Testis (tissue), 3 donors: ENCODE results near the gene CLEC2D. TPM values are rescaled to one million over a fixed set of nuclear protein-coding genes. Genes with fewer than 3 reads are reported as not detected.
"Not testable (repeated sequence)": the region's sequence is repeated elsewhere in the genome, so short reads cannot be mapped to it uniquely, and the experiment has no call there.

Experiments used
- DNase-seq: peaks from one replicate; pipeline ENCODE4 v3.0.0-alpha.2; 2019
- H3K27ac ChIP-seq, 2 donors: fragments of 200-600 bp; sonication (generic); one replicate each; pipeline ENCODE4 v1.5.1; 2019
- H3K27me3 ChIP-seq: fragments of 200-600 bp; sonication (generic); one replicate; pipeline ENCODE4 v1.5.1; 2019
- H3K36me3 ChIP-seq: fragments of 200-600 bp; sonication (generic); one replicate; pipeline ENCODE4 v1.5.1; 2017; ENCODE audit warnings: low read depth; ENCODE audit errors: missing control alignments
- H3K4me1 ChIP-seq: fragments of 200-600 bp; sonication (generic); one replicate; pipeline ENCODE4 v1.5.1; 2019
- H3K4me3 ChIP-seq, 2 donors: fragments of 200-600 bp; sonication (generic); one replicate each; pipeline ENCODE4 v1.5.1; 2017 to 2019
- H3K9me3 ChIP-seq: fragments of 200-600 bp; sonication (generic); one replicate; pipeline ENCODE4 v1.5.1; 2017
- POLR2A ChIP-seq: fragments of 450-650 bp; IDR thresholded peaks from one replicate; pipeline ENCODE4 v1.6.1; 2017; ENCODE audit warnings: antibody characterized with exemption, mild to moderate bottlenecking, moderate library complexity
- WGBS, 2 donors: methylation state at CpG; one replicate each; pipeline ENCODE4 v1.1.5; 2018; 5-methylcytosine and 5-hydroxymethylcytosine counted together
- intact Hi-C: fragments of 100-400 bp; cut with DNase I; formaldehyde crosslinking; loops from one replicate; pipeline ENCODE4 v1.15.1; 2023; ENCODE audit warnings: low total_unique reads
- polyA plus RNA-seq: library from polyadenylated mRNA; stranded (reverse); fragments of 350-450 nt; fragmentation: Illumina TruSeq; extraction: RNeasy Lipid Tissue Mini Kit (QIAGEN cat#74804); gene quantifications from one replicate; pipeline ENCODE4 v1.2.3, GENCODE V29; 2014; ENCODE audit warnings: low read depth, low replicate concordance; ENCODE audit not compliant: insufficient read depth
- total RNA-seq, 2 donors: library from RNA; depleted of rRNA; stranded (reverse); fragments of >200 nt; gene quantifications; one replicate each; pipeline ENCODE4 v1.2.3, GENCODE V29; 2016
- TF ChIP-seq, protein P1 (sequence below), 3 experiments: fragments of 450-650 bp in 2 of 3; fragments of 200-600 bp in 1 of 3; sonication (generic) in 1 of 3; IDR thresholded peaks; one replicate each; pipeline ENCODE4 v1.5.1; 2016 to 2019; ENCODE audit warnings: antibody characterized with exemption in 3 of 3, mild to moderate bottlenecking in 2 of 3, moderate library complexity in 1 of 3

The CLEC2D gene
- total and polyA plus RNA-seq, 3 donors from 2014 or later, result 25.5 to 36.3 (median 32.1) TPM

- TF ChIP-seq POLR2A, result no peak
- TF ChIP-seq, protein P1, sequence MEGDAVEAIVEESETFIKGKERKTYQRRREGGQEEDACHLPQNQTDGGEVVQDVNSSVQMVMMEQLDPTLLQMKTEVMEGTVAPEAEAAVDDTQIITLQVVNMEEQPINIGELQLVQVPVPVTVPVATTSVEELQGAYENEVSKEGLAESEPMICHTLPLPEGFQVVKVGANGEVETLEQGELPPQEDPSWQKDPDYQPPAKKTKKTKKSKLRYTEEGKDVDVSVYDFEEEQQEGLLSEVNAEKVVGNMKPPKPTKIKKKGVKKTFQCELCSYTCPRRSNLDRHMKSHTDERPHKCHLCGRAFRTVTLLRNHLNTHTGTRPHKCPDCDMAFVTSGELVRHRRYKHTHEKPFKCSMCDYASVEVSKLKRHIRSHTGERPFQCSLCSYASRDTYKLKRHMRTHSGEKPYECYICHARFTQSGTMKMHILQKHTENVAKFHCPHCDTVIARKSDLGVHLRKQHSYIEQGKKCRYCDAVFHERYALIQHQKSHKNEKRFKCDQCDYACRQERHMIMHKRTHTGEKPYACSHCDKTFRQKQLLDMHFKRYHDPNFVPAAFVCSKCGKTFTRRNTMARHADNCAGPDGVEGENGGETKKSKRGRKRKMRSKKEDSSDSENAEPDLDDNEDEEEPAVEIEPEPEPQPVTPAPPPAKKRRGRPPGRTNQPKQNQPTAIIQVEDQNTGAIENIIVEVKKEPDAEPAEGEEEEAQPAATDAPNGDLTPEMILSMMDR (IDR thresholded peaks at IDR 0.05), result no peak
- Histone ChIP-seq H3K9me3 (no peaks in the 10 kb centered on the region), H3K27ac (no peak overlapping the region), H3K4me3 (no peak overlapping the region), H3K36me3 (no peaks in the 10 kb centered on the region), H3K4me1 (peaks cover 5% of the 10 kb centered on the region), H3K27me3 (no peaks in the 10 kb centered on the region)
- intact Hi-C loops, result no loop called here
- WGBS, 2 donors, result 78 to 90% methylated on average over 2 of the region's 2 CpGs
- DNase-seq, result no peak
Observed at GRCh38 chr12:9700606-9700956, 31.1 kb downstream of the CLEC2D start.

GRCh38 chr12:9701380-9702154, 32.1 kb downstream of the CLEC2D start:
- WGBS, 2 donors, result 87 to 100% methylated on average over 1 of the region's 1 CpG
- TF ChIP-seq, protein P1 (IDR thresholded peaks at IDR 0.05), result no peak
- TF ChIP-seq POLR2A, result no peak
- intact Hi-C loops, result no loop called here
- H3K4me1 ChIP-seq, result peaks cover 5% of the 10 kb centered on the region
- H3K4me3 ChIP-seq, result no peak overlapping the region
- H3K27me3 ChIP-seq, result no peaks in the 10 kb centered on the region
- no peaks in the 10 kb centered on the region for H3K36me3 ChIP-seq
- no peak overlapping the region for H3K27ac ChIP-seq
- no peaks in the 10 kb centered on the region for H3K9me3 ChIP-seq
- DNase-seq, result no peak

DNA sequence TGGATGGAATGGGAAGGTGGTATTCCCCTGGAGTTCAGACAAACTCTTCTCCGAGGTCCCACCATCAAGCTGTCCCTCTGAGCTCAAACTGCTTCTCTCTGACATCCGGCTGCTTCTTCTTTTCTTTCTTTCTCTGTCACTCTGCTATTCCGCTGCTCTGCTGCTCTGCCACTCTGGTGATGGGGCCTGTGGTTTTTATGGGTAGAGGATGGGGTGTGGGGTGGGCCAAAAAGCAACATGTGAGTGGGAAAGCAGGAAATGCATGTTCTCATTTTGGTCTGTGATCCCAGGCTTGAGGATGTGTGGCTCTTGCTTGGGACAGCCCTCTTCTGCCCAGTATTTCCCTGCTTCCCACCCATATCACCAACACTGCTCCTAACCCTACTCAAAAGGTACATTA, 32.7 kb downstream of the CLEC2D start:
- Histone ChIP-seq H3K36me3 (no peaks in the 10 kb centered on the region), H3K27me3 (no peaks in the 10 kb centered on the region), H3K9me3 (no peaks in the 10 kb centered on the region), H3K27ac (no peak overlapping the region), H3K4me3 (no peak overlapping the region), H3K4me1 (peaks cover 5% of the 10 kb centered on the region)
- DNase-seq, result no peak
- no peak for TF ChIP-seq POLR2A
- TF ChIP-seq, protein P1 (IDR thresholded peaks at IDR 0.05), result no peak
- WGBS, 2 donors, result 84 to 95% methylated on average over 3 of the region's 3 CpGs
- intact Hi-C loops, result no loop called here

DNA sequence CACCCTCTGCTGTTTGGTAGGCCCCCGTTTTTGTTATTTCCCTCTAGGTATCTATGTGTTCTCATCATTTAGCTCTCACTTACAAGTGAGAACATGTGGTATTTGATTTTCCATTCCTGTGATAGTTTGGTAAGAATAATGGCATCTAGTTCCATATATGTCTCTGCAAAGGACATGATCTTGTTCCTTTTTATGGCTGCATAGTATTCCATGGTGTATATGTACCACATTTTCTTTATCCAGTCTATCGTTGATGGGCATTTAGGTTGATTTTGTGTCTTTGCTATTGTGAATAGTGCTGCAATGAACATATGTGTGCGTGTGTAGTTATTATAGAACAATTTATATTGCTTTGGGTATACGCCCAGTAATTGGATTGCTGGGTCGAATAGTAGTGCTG, 35.0 kb downstream of the CLEC2D start:
- 92 to 94% methylated on average over 5 of the region's 5 CpGs for WGBS, 2 donors
- intact Hi-C loops, result not testable (repeated sequence)

DNA sequence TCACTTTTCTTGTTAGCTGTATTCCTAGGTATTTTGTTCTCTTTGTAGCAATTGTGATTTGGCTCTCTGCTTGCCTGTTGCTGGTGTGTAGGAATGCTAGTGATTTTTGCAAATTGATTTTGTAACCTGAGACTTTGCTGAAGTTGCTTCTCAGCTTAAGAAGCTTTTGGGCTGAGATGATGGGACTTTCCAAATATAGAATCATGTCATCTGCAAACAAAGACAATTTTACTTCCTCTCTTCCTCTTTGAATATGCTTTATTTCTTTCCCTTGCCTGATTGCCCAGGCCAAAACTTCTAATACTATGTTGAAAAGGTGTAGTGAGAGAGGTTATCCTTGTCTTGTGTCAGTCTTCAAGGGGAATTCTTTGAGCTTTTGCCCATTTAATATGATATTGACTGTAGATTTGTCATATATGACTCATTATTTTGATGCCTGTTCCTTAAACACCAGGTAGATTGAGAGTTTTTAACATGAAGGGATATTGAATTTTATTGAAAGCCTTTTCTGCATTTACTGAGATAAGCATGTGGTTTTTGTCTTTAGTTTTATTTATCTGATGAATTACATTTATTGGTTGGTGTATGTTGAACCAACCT, 36.7 kb downstream of the CLEC2D start:
- no peaks in the 10 kb centered on the region for H3K4me1 ChIP-seq
- intact Hi-C loops, result no loop called here
- TF ChIP-seq, protein P1 (IDR thresholded peaks at IDR 0.05), result no peak
- no peak for TF ChIP-seq POLR2A

More for the DNA sequence above, 35.0 kb downstream of the CLEC2D start:
- H3K27me3 ChIP-seq, H3K4me1 ChIP-seq, DNase-seq, H3K4me3 ChIP-seq, H3K36me3 ChIP-seq, H3K27ac ChIP-seq, H3K9me3 ChIP-seq: not testable (repeated sequence)

More for the DNA sequence above, 36.7 kb downstream of the CLEC2D start:
- Histone ChIP-seq H3K4me3 (no peak overlapping the region), H3K27me3 (no peaks in the 10 kb centered on the region), H3K9me3 (no peaks in the 10 kb centered on the region), H3K27ac (no peak overlapping the region), H3K36me3 (no peaks in the 10 kb centered on the region)
- DNase-seq, result no peak
